OCI-LY7 (cell line): Measurements from ENCODE around the gene CEP112. TPM values are rescaled to one million over a fixed set of nuclear protein-coding genes. Genes with fewer than 3 reads are reported as not detected.

Experiments used
- BruUV-seq: library from RNA; stranded (reverse); fragments of 400-500 nt; replicated peaks from 2 replicates; lab custom pipeline; 2021; lab: Mats Ljungman, UMichigan
- CTCF ChIA-PET: fragments of 300-600 bp; sonication (Branson Sonifier 250); formaldehyde crosslinking; loops from one replicate; lab custom pipeline; 2022; ENCODE audit warnings: antibody characterized with exemption; ENCODE audit not compliant: unreplicated experiment; lab: Charles Lee
- POLR2A ChIA-PET: fragments of 300-600 bp; sonication (Branson Sonifier 250); formaldehyde crosslinking; loops from one replicate; lab custom pipeline; 2022; ENCODE audit warnings: antibody characterized with exemption; lab: Charles Lee
- DNase-seq: peaks from one replicate; pipeline ENCODE4 v3.0.0-alpha.2; 2015; ENCODE audit warnings: low spot score
- H2AFZ ChIP-seq: fragments of 200-600 bp; sonication (generic), shearing (Covaris generic); 2 replicates; pipeline ENCODE4 v1.6.1; 2014; ENCODE audit warnings: mild to moderate bottlenecking, antibody characterized with exemption, low read length, moderate library complexity
- H3K27ac ChIP-seq: fragments of 200-600 bp; sonication (generic); 2 replicates; pipeline ENCODE4 v1.5.1; 2014; ENCODE audit warnings: mixed run types, low read depth, mild to moderate bottlenecking, moderate library complexity, low read length, inconsistent platforms; ENCODE audit not compliant: poor library complexity, severe bottlenecking
- H3K36me3 ChIP-seq: fragments of 200-600 bp; sonication (generic); 2 replicates; pipeline ENCODE4 v1.6.1; 2014; ENCODE audit warnings: mild to moderate bottlenecking, antibody characterized with exemption, low read length, moderate library complexity, mixed read lengths; ENCODE audit not compliant: insufficient read depth
- H3K4me1 ChIP-seq: fragments of 200-600 bp; sonication (generic); 2 replicates; pipeline ENCODE4 v1.5.1; 2014; ENCODE audit warnings: mild to moderate bottlenecking, low read length; ENCODE audit not compliant: insufficient read depth, poor library complexity, severe bottlenecking
- H3K4me2 ChIP-seq: fragments of 200-600 bp; sonication (generic); 2 replicates; pipeline ENCODE4 v1.6.1; 2014; ENCODE audit warnings: mild to moderate bottlenecking, low read length
- H3K4me3 ChIP-seq: fragments of 200-600 bp; sonication (generic); 2 replicates; pipeline ENCODE4 v1.5.1; 2014; ENCODE audit warnings: mild to moderate bottlenecking, low read depth, low read length; ENCODE audit not compliant: poor library complexity, severe bottlenecking
- H3K79me2 ChIP-seq: fragments of 200-600 bp; sonication (generic); 2 replicates; pipeline ENCODE4 v1.6.1; 2016; ENCODE audit warnings: low read depth, mild to moderate bottlenecking, low read length, moderate library complexity, mixed read lengths; ENCODE audit not compliant: insufficient read depth
- H3K9me2 ChIP-seq: fragments of 200-600 bp; sonication (generic); 2 replicates; pipeline ENCODE4 v1.6.1; 2016; ENCODE audit warnings: mild to moderate bottlenecking, low read length, mixed read lengths; ENCODE audit not compliant: insufficient read depth
- H3K9me3 ChIP-seq: fragments of 200-600 bp; sonication (generic); 2 replicates; pipeline ENCODE4 v1.6.1; 2014; ENCODE audit warnings: mild to moderate bottlenecking, mixed run types, low read length, mixed read lengths
- H4K20me1 ChIP-seq: fragments of 200-600 bp; sonication (generic); 2 replicates; pipeline ENCODE4 v1.6.1; 2014; ENCODE audit warnings: mild to moderate bottlenecking, antibody characterized with exemption, low read length, moderate library complexity, mixed read lengths; ENCODE audit not compliant: insufficient read depth
- CTCF ChIP-seq: fragments of 200-600 bp; sonication (generic); conservative IDR thresholded peaks from 2 replicates; pipeline ENCODE4 v1.5.1; 2014; ENCODE audit warnings: mild to moderate bottlenecking, antibody characterized with exemption, low read length, moderate library complexity, mixed read lengths
- EZH2phosphoT487 ChIP-seq: fragments of 200-600 bp; sonication (generic); IDR thresholded peaks from 2 replicates; pipeline ENCODE4 v1.6.1; 2018; ENCODE audit warnings: low read depth, borderline replicate concordance, mild to moderate bottlenecking, mixed run types, antibody characterized with exemption, low read length, moderate library complexity, mixed read lengths
- intact Hi-C: fragments of 100-400 bp; cut with micrococcal nuclease; formaldehyde crosslinking; loops from one replicate; pipeline ENCODE4 v1.10.0; 2022; ENCODE audit not compliant: unreplicated experiment
- total RNA-seq, 2 experiments: library from RNA; depleted of rRNA in 1 of 2; stranded (reverse); fragments of >200 nt in 1 of 2; shearing (Covaris generic) in 1 of 2; gene quantifications; 2 replicates each; pipeline ENCODE4 v1.2.3, GENCODE V29; 2014 to 2022

The CEP112 gene
- total RNA-seq, 2 experiments from 2014 or later: 2.7 to 6.9 TPM

GRCh38 chr17:65644545-65644944, 547.4 kb downstream of the CEP112 start:
- Histone ChIP-seq H3K4me1 (no peaks in the 10 kb centered on the region), H2AFZ (no peak overlapping the region), H4K20me1 (no peaks in the 10 kb centered on the region), H3K4me2 (no peak overlapping the region), H3K9me3 (peaks cover 9% of the 10 kb centered on the region), H3K36me3 (no peaks in the 10 kb centered on the region), H3K79me2 (no peaks in the 10 kb centered on the region), H3K4me3 (no peak overlapping the region), H3K9me2 (no peaks in the 10 kb centered on the region), H3K27ac (no peak overlapping the region)
- ChIA-PET CTCF (no interaction called here), POLR2A (no interaction called here)
- TF ChIP-seq EZH2phosphoT487: no peak
- no peak for TF ChIP-seq CTCF
- intact Hi-C loops: no loop called here
- DNase-seq: no peak
- no TSS peak for BruUV-seq

- intact Hi-C loops: no loop called here
- no TSS peak for BruUV-seq
- Histone ChIP-seq H2AFZ (no peak overlapping the region), H3K27ac (no peak overlapping the region), H3K9me2 (no peaks in the 10 kb centered on the region), H4K20me1 (no peaks in the 10 kb centered on the region), H3K4me3 (no peak overlapping the region), H3K36me3 (no peaks in the 10 kb centered on the region), H3K4me2 (no peak overlapping the region), H3K4me1 (no peaks in the 10 kb centered on the region), H3K79me2 (no peaks in the 10 kb centered on the region), H3K9me3 (no peaks in the 10 kb centered on the region)
- TF ChIP-seq EZH2phosphoT487 (no peak), CTCF (no peak)
- ChIA-PET POLR2A (interaction anchor here (0.6 kb wide), 1 partner anchor 264 kb away, joined by 3 read pairs; no protein-coding TSS in a partner anchor), CTCF (no interaction called here)
- no peak for DNase-seq
Measured at GRCh38 chr17:65638221-65638975, 553.5 kb downstream of the CEP112 start.

- H3K36me3 ChIP-seq: no peaks in the 10 kb centered on the region
- H3K4me1 ChIP-seq: no peaks in the 10 kb centered on the region
- BruUV-seq: no TSS peak
- no peak overlapping the region for H3K27ac ChIP-seq
- no peak overlapping the region for H3K4me2 ChIP-seq
- intact Hi-C loops: no loop called here
- no peaks in the 10 kb centered on the region for H4K20me1 ChIP-seq
- H3K9me3 ChIP-seq: no peaks in the 10 kb centered on the region
- CTCF ChIA-PET: no interaction called here
- no peak for TF ChIP-seq CTCF
- TF ChIP-seq EZH2phosphoT487: no peak
- DNase-seq: no peak
- H3K79me2 ChIP-seq: no peaks in the 10 kb centered on the region
- H3K4me3 ChIP-seq: no peak overlapping the region
- POLR2A ChIA-PET: interaction anchor here (0.7 kb wide), 1 partner anchor 374 kb away, joined by 3 read pairs; no protein-coding TSS in a partner anchor
- no peaks in the 10 kb centered on the region for H3K9me2 ChIP-seq
- H2AFZ ChIP-seq: no peak overlapping the region
Measured at GRCh38 chr17:65637786-65638185, 554.1 kb downstream of the CEP112 start.
